Psoas muscle (tissue), 8 donors: ENCODE measurements around the gene SLC39A8. TPM values are rescaled to one million over a fixed set of nuclear protein-coding genes. Genes with fewer than 3 reads are reported as not detected.

Experiments
- ATAC-seq, 4 donors: fragments of 200-7000 bp; cut with Tn5 transposase; one replicate each; pipeline ENCODE4 v1.9.1; 2020; ENCODE audit warnings: moderate library complexity in 3 of 4, mild to moderate bottlenecking in 2 of 4
- DNase-seq, 2 donors: peaks; one replicate each; pipeline ENCODE4 v3.0.0-alpha.2; 2020
- H3K27ac ChIP-seq: fragments of 200-600 bp; one replicate; pipeline ENCODE4 v1.8.0; 2022
- H3K27me3 ChIP-seq, 3 donors: fragments of 200-600 bp in 1 of 3; one replicate each; pipeline versions ENCODE4 v1.6.1 to v1.8.0; 2013 to 2022; ENCODE audit warnings: low read length in 2 of 3, mild to moderate bottlenecking in 2 of 3, moderate library complexity in 1 of 3; ENCODE audit not compliant: insufficient read depth in 3 of 3
- H3K36me3 ChIP-seq, 2 donors: fragments of 200-600 bp in 1 of 2; one replicate each; pipeline versions ENCODE4 v1.6.1 to v1.8.0; 2013 to 2022; ENCODE audit warnings: low read depth in 1 of 2, mild to moderate bottlenecking in 1 of 2, moderate library complexity in 1 of 2; ENCODE audit not compliant: insufficient read depth in 1 of 2
- H3K4me1 ChIP-seq: fragments of 200-600 bp; one replicate; pipeline ENCODE4 v1.8.0; 2022
- H3K4me3 ChIP-seq: fragments of 200-600 bp; one replicate; pipeline ENCODE4 v1.8.0; 2022; ENCODE audit warnings: mild to moderate bottlenecking
- H3K9me3 ChIP-seq: fragments of 200-600 bp; one replicate; pipeline ENCODE4 v1.8.0; 2022
- CTCF ChIP-seq: fragments of 200-600 bp; IDR thresholded peaks from one replicate; pipeline ENCODE4 v1.8.0; 2022; ENCODE audit warnings: antibody characterized with exemption
- WGBS, 3 donors: extraction: QIAGEN DNeasy Blood & Tissue Kit; methylation state at CpG; one replicate each; pipeline versions ENCODE4 v1.1.6 to v1.1.7; 2013; 5-methylcytosine and 5-hydroxymethylcytosine counted together
- intact Hi-C, 2 donors: fragments of 100-400 bp; cut with DNase I; formaldehyde crosslinking; loops; one replicate each; pipeline versions ENCODE4 v1.11.0 to v1.14.2; 2022
- polyA plus RNA-seq, 3 donors: library from polyadenylated mRNA; stranded (reverse); fragments of 200-250 nt; gene quantifications; one replicate each; pipeline ENCODE4 v1.2.3, GENCODE V29; 2013
- total RNA-seq, 4 donors: library from RNA; stranded (reverse); fragmentation: NEBNext Ultra II Directional in 2 of 4; extraction: Animal tissue kit (Norgen Biotek cat#: 25700) in 2 of 4; gene quantifications; one replicate each; pipeline versions ENCODE4 v1.2.1 to v1.2.4, GENCODE V29; 2021 to 2023
- donor health status: healthy with polysubstance abuse.
- donor health status: DM: no; HTN: no; CAD: no; lungs with moderate emphysema.
- donor health status: Bipolar disorder and iron deficiency.
- donor health status: healthy.
- donor health status: DM: yes; HTN: yes; CAD: no.
- donor health status: DM: no; HTN: no; CAD: no.
- donor health status: DM: no; HTN: no; CAD: no.
- donor health status: DM: yes; HTN: yes; CAD: no.

The SLC39A8 gene
- total and polyA plus RNA-seq, 7 donors: 0.66 to 3.6 (median 1.7) TPM

GRCh38 chr4:102259702-102260101 is 85.6 kb downstream of the SLC39A8 start:
- DNase-seq (no peak), ATAC-seq (no peak)
- no peak overlapping the region for H3K27ac ChIP-seq
- intact Hi-C loops: no loop called here
- no peaks in the 10 kb centered on the region for H3K36me3 ChIP-seq
- no peaks in the 10 kb centered on the region for H3K4me1 ChIP-seq
- WGBS, 3 donors: 84 to 100% (median 98%) methylated on average over 1 of the region's 1 CpG
- no peaks in the 10 kb centered on the region for H3K9me3 ChIP-seq
- no peak for TF ChIP-seq CTCF
- no peaks in the 10 kb centered on the region for H3K27me3 ChIP-seq
- H3K4me3 ChIP-seq: no peak overlapping the region

- Histone ChIP-seq H3K36me3 (no peaks in the 10 kb centered on the region), H3K27me3 (no peaks in the 10 kb centered on the region), H3K9me3 (no peaks in the 10 kb centered on the region), H3K4me3 (no peak overlapping the region), H3K4me1 (no peaks in the 10 kb centered on the region), H3K27ac (no peak overlapping the region)
- intact Hi-C loops: no loop called here
- ATAC-seq (no peak), DNase-seq (no peak)
- WGBS, 3 donors: 58 to 62% (median 60%) methylated on average over 3 of the region's 3 CpGs
- no peak for TF ChIP-seq CTCF
Observed at GRCh38 chr4:102259081-102259480, 86.2 kb downstream of the SLC39A8 start.

GRCh38 chr4:102256321-102256720 is 89.0 kb downstream of the SLC39A8 start:
- Histone ChIP-seq H3K4me3 (no peak overlapping the region), H3K4me1 (no peaks in the 10 kb centered on the region), H3K36me3 (no peaks in the 10 kb centered on the region), H3K27me3 (no peaks in the 10 kb centered on the region), H3K27ac (no peak overlapping the region), H3K9me3 (no peaks in the 10 kb centered on the region)
- 88% methylated on average over 3 of the region's 3 CpGs for WGBS, 3 donors
- DNase-seq (no peak), ATAC-seq (no peak)
- no peak for TF ChIP-seq CTCF
- intact Hi-C loops: no loop called here

GRCh38 chr4:102253860-102254259 is 91.4 kb downstream of the SLC39A8 start:
- intact Hi-C loops: no loop called here
- ATAC-seq: no peak

More at GRCh38 chr4:102253860-102254259, 91.4 kb downstream of the SLC39A8 start:
- H3K36me3 ChIP-seq: no peaks in the 10 kb centered on the region
- no peaks in the 10 kb centered on the region for H3K4me1 ChIP-seq
- no peak overlapping the region for H3K27ac ChIP-seq
- no peaks in the 10 kb centered on the region for H3K9me3 ChIP-seq
- TF ChIP-seq CTCF: no peak
- 88 to 92% (median 89%) methylated on average over 2 of the region's 2 CpGs for WGBS, 3 donors
- DNase-seq: no peak
- H3K27me3 ChIP-seq: no peaks in the 10 kb centered on the region
- H3K4me3 ChIP-seq: no peak overlapping the region
